HG03103 (cell line): ENCODE data around the gene RNF227.
A peak's percentile ranks its signal among the peaks of the same experiment; 100 is the strongest.
"Not testable (repeated sequence)": the region's sequence is repeated elsewhere in the genome, so short reads cannot be mapped to it uniquely, and the experiment has no call there.

Experiments
- ATAC-seq: cut with Tn5 transposase; IDR thresholded peaks from one replicate; pipeline ENCODE4 v1.9.1; 2021; ENCODE audit warnings: low read depth; ENCODE audit not compliant: unreplicated experiment

RNF227 gene

GRCh38 chr17:7915611-7916384 lies at the start of gene RNF227:
RNF227 (minus strand) TSS chr17:7916289; CDS start chr17:7916195, 94 bp downstream.
- peak; percentile 59 for ATAC-seq

DNA sequence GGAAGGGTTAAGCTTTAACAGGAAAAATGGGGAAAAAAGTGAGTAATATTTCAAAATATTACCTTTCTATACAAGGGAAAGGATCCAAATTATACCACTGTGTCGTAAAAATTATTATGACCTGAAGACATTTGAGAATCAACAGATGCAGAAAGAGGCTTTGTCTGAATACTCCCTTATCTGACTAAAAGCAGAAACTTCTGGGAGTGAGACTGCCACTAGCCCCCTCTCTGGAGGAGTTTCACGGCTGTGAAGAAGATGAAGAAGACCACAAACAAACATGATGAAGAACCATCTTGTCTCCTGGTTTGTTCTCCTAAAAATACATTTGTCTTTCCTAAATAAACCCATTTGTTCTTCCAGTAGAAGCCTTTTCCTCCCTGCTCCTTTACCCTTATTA lies 45.3 kb upstream of the RNF227 start:
- no peak for ATAC-seq

GRCh38 chr17:7959503-7960253 lies 43.6 kb upstream of the RNF227 start:
- ATAC-seq, result no peak

- no peak for ATAC-seq
Measured at GRCh38 chr17:7956228-7956965, 40.3 kb upstream of the RNF227 start.

GRCh38 chr17:7955414-7956227 lies 39.5 kb upstream of the RNF227 start:
- ATAC-seq, result no peak

GRCh38 chr17:7953266-7953665 lies 37.2 kb upstream of the RNF227 start:
- not testable (repeated sequence) for ATAC-seq

- ATAC-seq, result peak; percentile 61
Measured at GRCh38 chr17:7951143-7951792, 35.2 kb upstream of the RNF227 start.

DNA sequence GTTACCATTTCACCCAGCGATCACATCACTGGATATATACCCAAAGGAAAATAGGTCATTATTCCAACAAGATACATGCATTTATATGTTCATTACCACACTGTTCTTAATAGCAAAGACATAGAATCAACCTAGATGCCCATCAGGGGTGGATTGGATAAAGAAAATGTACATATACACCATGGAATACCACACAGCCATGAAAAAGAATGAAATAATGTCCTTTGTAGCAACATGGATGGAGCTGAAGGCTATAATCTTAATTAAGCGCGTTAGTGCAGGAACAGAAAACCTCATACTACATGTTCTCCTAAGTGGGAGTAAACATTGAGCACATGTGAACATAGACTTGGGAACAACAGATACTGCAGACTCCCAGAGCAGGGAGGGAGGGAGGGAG lies 34.5 kb upstream of the RNF227 start:
- no peak for ATAC-seq

- no peak for ATAC-seq
Measured at GRCh38 chr17:7947651-7948050, 31.6 kb upstream of the RNF227 start.

GRCh38 chr17:7946441-7946840 lies 30.4 kb upstream of the RNF227 start:
- ATAC-seq, result no peak

- ATAC-seq, result no peak
Measured at GRCh38 chr17:7945651-7946050, 29.6 kb upstream of the RNF227 start.

GRCh38 chr17:7944326-7944725 lies 28.2 kb upstream of the RNF227 start:
- ATAC-seq, result no peak

DNA sequence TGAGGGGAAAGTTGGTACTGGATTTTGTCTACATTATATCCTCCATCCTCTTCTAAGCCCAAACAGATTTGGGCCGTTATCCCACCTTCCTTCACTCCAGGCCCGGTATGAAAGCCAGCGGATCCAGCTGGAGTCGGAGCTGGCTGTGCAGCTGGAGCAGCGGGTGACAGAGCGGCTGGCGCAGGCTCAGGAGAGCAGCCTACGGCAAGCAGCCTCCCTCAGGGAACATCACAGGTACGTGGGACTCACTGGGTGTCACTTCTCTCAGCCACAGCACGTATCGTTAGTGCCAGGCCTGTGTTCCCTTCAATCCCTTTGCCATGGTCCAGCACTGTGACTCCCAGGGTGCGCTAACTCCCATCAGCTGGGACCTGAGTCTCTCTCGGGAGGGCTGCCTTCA lies 27.2 kb upstream of the RNF227 start:
- ATAC-seq, result no peak

DNA sequence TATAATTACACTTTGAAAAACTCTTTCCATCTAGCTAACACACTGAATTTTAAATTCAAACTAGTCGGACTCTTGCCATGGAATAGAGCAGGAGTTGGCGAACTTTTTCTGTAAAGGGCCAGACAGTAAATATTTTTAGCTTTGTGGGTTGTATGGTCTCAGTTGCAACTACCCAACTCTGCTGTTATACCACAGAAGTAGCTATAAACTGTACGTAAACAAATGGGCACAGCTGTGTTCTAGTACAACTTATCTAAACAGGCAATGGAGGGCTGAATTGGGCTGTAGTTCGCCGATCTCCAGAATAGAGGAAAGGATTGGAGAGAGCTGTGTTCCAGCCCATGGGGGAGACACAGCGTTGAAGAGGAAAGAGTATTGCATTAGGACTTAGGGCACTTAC lies 24.7 kb upstream of the RNF227 start:
- no peak for ATAC-seq

- no peak for ATAC-seq
Measured at GRCh38 chr17:7940034-7940433, 23.9 kb upstream of the RNF227 start.

GRCh38 chr17:7935859-7936258 lies 19.8 kb upstream of the RNF227 start:
- no peak for ATAC-seq

DNA sequence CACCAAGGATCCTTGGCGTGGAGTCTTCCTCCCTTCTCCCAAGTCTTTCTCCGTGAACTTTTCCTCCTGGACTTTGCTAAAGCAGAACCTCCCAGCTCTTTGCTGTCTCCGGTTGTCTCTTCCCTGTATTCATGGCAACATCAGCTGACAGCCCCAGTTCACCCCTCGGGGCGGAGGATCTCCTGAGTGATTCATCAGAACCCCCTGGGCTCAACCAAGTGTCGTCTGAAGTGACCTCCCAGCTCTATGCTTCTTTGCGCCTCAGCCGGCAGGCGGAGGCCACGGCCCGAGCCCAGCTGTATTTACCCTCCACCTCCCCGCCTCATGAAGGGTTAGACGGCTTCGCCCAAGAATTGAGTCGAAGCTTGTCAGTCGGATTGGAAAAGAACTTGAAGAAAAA lies 16.9 kb upstream of the RNF227 start:
- ATAC-seq, result no peak

DNA sequence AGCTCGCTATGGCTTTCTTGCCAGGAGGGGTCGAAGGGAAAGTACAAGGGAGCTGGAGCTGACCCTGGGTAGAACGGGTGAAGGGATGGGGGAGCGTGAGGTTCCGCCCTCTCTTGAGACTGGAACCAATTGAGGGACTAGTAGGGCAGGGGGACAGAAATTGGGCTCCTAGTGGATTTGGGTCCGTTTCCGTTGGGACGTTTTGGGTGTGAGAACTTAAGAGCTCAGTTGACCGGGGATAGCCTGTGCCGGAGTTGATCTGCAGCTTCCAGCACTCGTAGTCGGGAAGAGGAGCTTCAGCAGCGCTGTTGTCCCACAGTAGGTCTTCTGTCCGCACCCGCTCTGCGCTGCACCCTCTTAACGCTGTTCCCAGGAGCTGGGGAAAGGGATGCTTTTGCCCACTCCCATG lies 16.4 kb upstream of the RNF227 start:
- ATAC-seq, result no peak

DNA sequence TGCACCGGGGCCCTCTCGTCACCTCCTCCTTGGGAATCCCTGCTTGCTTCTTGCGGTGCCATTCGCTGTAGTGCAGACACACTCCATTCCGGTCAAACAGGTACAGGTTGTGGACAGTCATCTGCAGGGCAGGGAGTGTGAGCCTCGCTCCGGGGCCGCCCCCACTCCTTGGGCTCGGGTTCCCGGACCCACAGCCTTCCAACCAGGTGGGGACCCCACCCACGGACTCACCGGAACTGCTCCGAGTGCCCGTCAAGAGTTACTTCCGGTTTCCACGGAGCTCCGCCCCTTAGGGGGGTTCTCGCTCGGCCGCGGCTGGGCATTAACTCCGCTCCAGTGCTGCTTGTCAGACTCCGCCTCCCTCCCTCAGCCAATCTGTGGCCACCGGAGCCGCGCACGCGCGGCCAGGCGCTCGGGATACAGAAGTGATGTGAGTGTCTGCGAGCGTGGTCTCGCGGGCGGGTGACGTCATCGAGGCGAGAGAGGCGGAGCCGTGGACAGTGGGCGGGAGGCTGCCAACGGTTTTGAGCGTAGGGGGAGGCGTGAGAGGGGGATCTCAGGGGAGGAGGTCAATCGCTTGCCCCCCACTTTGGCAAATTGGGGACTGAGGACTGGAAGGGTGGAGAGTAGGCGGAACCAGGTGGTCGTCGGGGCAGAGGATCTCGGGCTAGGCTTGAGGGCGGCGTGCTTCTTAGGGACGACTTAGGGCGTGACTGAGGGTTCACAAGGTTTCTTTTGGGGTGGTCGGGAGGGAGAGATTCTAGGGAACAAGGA lies 15.8 kb upstream of the RNF227 start, which contains the start of the genes CNTROB and TRAPPC1:
Gene CNTROB (plus strand): TSS at position 498 of the 774 bp plus-strand sequence. CDS start 874 bp downstream, outside the sequence.
Gene TRAPPC1 (minus strand): TSS at position 238 of the 774 bp plus-strand sequence. CDS start 117 bp downstream, at position 121.
- peak; percentile 92 for ATAC-seq
